Spleen (tissue), 7 donors: Measurements from ENCODE around the gene SUPT20H.

ENCODE experiments used
- POLR2A ChIP-seq, 3 donors: fragments of 450-650 bp; IDR thresholded peaks; one replicate each; pipeline ENCODE4 v1.5.1; 2017; ENCODE audit warnings: antibody characterized with exemption in 3 of 3, mild to moderate bottlenecking in 1 of 3
- POLR2AphosphoS5 ChIP-seq, 3 donors: sonication (generic); formaldehyde crosslinking; IDR thresholded peaks; one replicate each; pipeline ENCODE4 v1.5.1; 2017; ENCODE audit warnings: antibody characterized with exemption in 3 of 3
- TF ChIP-seq, protein P1 (sequence below), 11 experiments: fragments of 200-600 bp in 7 of 11; fragments of 450-650 bp in 4 of 11; sonication (generic) in 4 of 11; IDR thresholded peaks in 8 of 11; conservative IDR thresholded peaks in 3 of 11; 1 replicate in 7 of 11; 2 replicates in 4 of 11; pipeline versions ENCODE4 v1.4.0 to v1.8.0; 2016 to 2021; ENCODE audit warnings: antibody characterized with exemption in 11 of 11, inconsistent platforms in 4 of 11, mild to moderate bottlenecking in 1 of 11
- donor health status: DM: no; HTN: no; CAD: no; lungs with moderate emphysema.
- donor health status: DM: no; HTN: no; CAD: no.
- donor health status: DM: no; HTN: no; CAD: no.

DNA sequence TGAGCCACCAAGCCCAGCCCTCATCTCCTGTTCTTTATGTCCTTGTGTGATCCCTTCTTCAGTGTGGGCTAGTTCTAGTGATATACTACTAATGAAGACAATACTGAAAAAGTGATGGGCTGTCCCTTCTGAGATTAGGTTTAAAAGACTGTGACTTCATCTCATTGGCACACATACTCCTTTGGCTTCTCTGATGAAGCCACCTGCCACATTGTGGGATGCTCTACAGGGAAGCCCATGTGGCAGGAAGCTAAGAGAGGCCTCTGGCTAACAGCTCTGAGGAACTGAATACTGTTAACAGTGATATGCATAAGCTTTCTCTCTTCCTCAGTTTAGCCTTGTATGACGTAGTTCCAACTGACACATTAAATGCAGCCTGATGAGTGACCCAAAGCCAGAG, 32.3 kb upstream of the SUPT20H start:
- TF ChIP-seq, protein P1, sequence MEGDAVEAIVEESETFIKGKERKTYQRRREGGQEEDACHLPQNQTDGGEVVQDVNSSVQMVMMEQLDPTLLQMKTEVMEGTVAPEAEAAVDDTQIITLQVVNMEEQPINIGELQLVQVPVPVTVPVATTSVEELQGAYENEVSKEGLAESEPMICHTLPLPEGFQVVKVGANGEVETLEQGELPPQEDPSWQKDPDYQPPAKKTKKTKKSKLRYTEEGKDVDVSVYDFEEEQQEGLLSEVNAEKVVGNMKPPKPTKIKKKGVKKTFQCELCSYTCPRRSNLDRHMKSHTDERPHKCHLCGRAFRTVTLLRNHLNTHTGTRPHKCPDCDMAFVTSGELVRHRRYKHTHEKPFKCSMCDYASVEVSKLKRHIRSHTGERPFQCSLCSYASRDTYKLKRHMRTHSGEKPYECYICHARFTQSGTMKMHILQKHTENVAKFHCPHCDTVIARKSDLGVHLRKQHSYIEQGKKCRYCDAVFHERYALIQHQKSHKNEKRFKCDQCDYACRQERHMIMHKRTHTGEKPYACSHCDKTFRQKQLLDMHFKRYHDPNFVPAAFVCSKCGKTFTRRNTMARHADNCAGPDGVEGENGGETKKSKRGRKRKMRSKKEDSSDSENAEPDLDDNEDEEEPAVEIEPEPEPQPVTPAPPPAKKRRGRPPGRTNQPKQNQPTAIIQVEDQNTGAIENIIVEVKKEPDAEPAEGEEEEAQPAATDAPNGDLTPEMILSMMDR (IDR thresholded peaks at IDR 0.05 in 8 of 11, conservative IDR thresholded peaks at IDR 0.05 in 3 of 11), result no peak
- TF ChIP-seq POLR2AphosphoS5 (IDR thresholded peaks at IDR 0.05), result no peak
- no peak for TF ChIP-seq POLR2A (IDR thresholded peaks at IDR 0.05)
